ENCODE results near the gene APOBR.
"Not testable (repeated sequence)": the region's sequence is repeated elsewhere in the genome, so short reads cannot be mapped to it uniquely, and the experiment has no call there.

The APOBR gene

GRCh38 chr16:28534542-28535373 lies 40.3 kb downstream of the APOBR start:
- H3K4me3 ChIP-seq (ENCODE audit: low read depth in 1 of 2, low read length in 2 of 2) = no peak overlapping the region
- peaks cover 0 to 17% of the 10 kb centered on the region in 2 donors for H3K4me1 ChIP-seq (ENCODE audit: control insufficient read depth in 1 of 2, insufficient read depth in 2 of 2, low read length in 2 of 2)
- peak overlapping the region; percentile 8 for H3K27ac ChIP-seq (ENCODE audit: low read length)
- H3K9me3 ChIP-seq (ENCODE audit: control insufficient read depth in 1 of 2, low read length in 2 of 2) = no peaks in the 10 kb centered on the region
- no peaks in the 10 kb centered on the region for H3K27me3 ChIP-seq (ENCODE audit: low read depth, low read length)
- H3K36me3 ChIP-seq (ENCODE audit: control insufficient read depth in 1 of 2, insufficient read depth in 2 of 2, low read length in 2 of 2) = peaks cover 0 to 12% of the 10 kb centered on the region in 2 donors

- peaks cover 0 to 17% of the 10 kb centered on the region in 2 donors for H3K4me1 ChIP-seq (ENCODE audit: control insufficient read depth in 1 of 2, insufficient read depth in 2 of 2, low read length in 2 of 2)
- peak overlapping the region; percentile 62 to 80 for H3K4me3 ChIP-seq (ENCODE audit: low read depth in 1 of 2, low read length in 2 of 2)
- H3K36me3 ChIP-seq (ENCODE audit: control insufficient read depth in 1 of 2, insufficient read depth in 2 of 2, low read length in 2 of 2) = peaks cover 0 to 12% of the 10 kb centered on the region in 2 donors
- no peaks in the 10 kb centered on the region for H3K27me3 ChIP-seq (ENCODE audit: low read depth, low read length)
- H3K9me3 ChIP-seq (ENCODE audit: control insufficient read depth in 1 of 2, low read length in 2 of 2) = no peaks in the 10 kb centered on the region
- no peak overlapping the region for H3K27ac ChIP-seq (ENCODE audit: low read length)
Measured at GRCh38 chr16:28537076-28537475, 42.6 kb downstream of the APOBR start.

- H3K4me1 ChIP-seq (ENCODE audit: control insufficient read depth in 1 of 2, insufficient read depth in 2 of 2, low read length in 2 of 2) = peaks cover 0 to 17% of the 10 kb centered on the region in 2 donors
- H3K27me3 ChIP-seq (ENCODE audit: low read depth, low read length) = no peaks in the 10 kb centered on the region
- no peaks in the 10 kb centered on the region for H3K9me3 ChIP-seq (ENCODE audit: control insufficient read depth in 1 of 2, low read length in 2 of 2)
- peak overlapping the region; percentile 83 for H3K27ac ChIP-seq (ENCODE audit: low read length)
- peaks cover 0 to 12% of the 10 kb centered on the region in 2 donors for H3K36me3 ChIP-seq (ENCODE audit: control insufficient read depth in 1 of 2, insufficient read depth in 2 of 2, low read length in 2 of 2)
- peak overlapping the region; percentile 62 to 80 for H3K4me3 ChIP-seq (ENCODE audit: low read depth in 1 of 2, low read length in 2 of 2)
Measured at GRCh38 chr16:28537964-28538732, 43.7 kb downstream of the APOBR start.

GRCh38 chr16:28538733-28539596 lies 44.5 kb downstream of the APOBR start, which contains the start of gene NUPR1:
Gene NUPR1, minus strand, starts transcription at chr16:28538974. Its CDS starts 67 bp downstream, at chr16:28538907.
- peaks cover 0 to 17% of the 10 kb centered on the region in 2 donors for H3K4me1 ChIP-seq (ENCODE audit: control insufficient read depth in 1 of 2, insufficient read depth in 2 of 2, low read length in 2 of 2)
- H3K27me3 ChIP-seq (ENCODE audit: low read depth, low read length) = no peaks in the 10 kb centered on the region
- peak within 1 kb of the TSS; percentile 62 to 80 for H3K4me3 ChIP-seq (ENCODE audit: low read depth in 1 of 2, low read length in 2 of 2)
- H3K36me3 ChIP-seq (ENCODE audit: control insufficient read depth in 1 of 2, insufficient read depth in 2 of 2, low read length in 2 of 2) = peaks cover 0 to 12% of the 10 kb centered on the region in 2 donors
- no peaks in the 10 kb centered on the region for H3K9me3 ChIP-seq (ENCODE audit: control insufficient read depth in 1 of 2, low read length in 2 of 2)
- peak within 1 kb of the TSS; percentile 83 for H3K27ac ChIP-seq (ENCODE audit: low read length)

GRCh38 chr16:28540346-28540745 lies 45.9 kb downstream of the APOBR start:
- no peak overlapping the region for H3K27ac ChIP-seq (ENCODE audit: low read length)
- H3K27me3 ChIP-seq (ENCODE audit: low read depth, low read length) = no peaks in the 10 kb centered on the region
- peaks cover 0 to 17% of the 10 kb centered on the region in 2 donors for H3K4me1 ChIP-seq (ENCODE audit: control insufficient read depth in 1 of 2, insufficient read depth in 2 of 2, low read length in 2 of 2)
- no peaks in the 10 kb centered on the region for H3K9me3 ChIP-seq (ENCODE audit: control insufficient read depth in 1 of 2, low read length in 2 of 2)
- no peaks in the 10 kb centered on the region for H3K36me3 ChIP-seq (ENCODE audit: control insufficient read depth in 1 of 2, insufficient read depth in 2 of 2, low read length in 2 of 2)
- no peak overlapping the region for H3K4me3 ChIP-seq (ENCODE audit: low read depth in 1 of 2, low read length in 2 of 2)

GRCh38 chr16:28542646-28543045 lies 48.2 kb downstream of the APOBR start:
- H3K9me3 ChIP-seq (ENCODE audit: control insufficient read depth in 1 of 2, low read length in 2 of 2) = no peaks in the 10 kb centered on the region
- H3K4me3 ChIP-seq (ENCODE audit: low read depth in 1 of 2, low read length in 2 of 2) = no peak overlapping the region
- peak overlapping the region; percentile 12 for H3K27ac ChIP-seq (ENCODE audit: low read length)
- peaks cover 0 to 5% of the 10 kb centered on the region in 2 donors for H3K4me1 ChIP-seq (ENCODE audit: control insufficient read depth in 1 of 2, insufficient read depth in 2 of 2, low read length in 2 of 2)
- no peaks in the 10 kb centered on the region for H3K27me3 ChIP-seq (ENCODE audit: low read depth, low read length)
- no peaks in the 10 kb centered on the region for H3K36me3 ChIP-seq (ENCODE audit: control insufficient read depth in 1 of 2, insufficient read depth in 2 of 2, low read length in 2 of 2)

- Histone ChIP-seq H3K27ac (ENCODE audit: low read length) (peak overlapping the region; percentile 12), H3K4me3 (ENCODE audit: low read depth in 1 of 2, low read length in 2 of 2) (no peak overlapping the region), H3K4me1 (ENCODE audit: control insufficient read depth in 1 of 2, insufficient read depth in 2 of 2, low read length in 2 of 2) (peaks cover 0 to under 1% of the 10 kb centered on the region in 2 donors), H3K9me3 (ENCODE audit: control insufficient read depth in 1 of 2, low read length in 2 of 2) (no peaks in the 10 kb centered on the region), H3K27me3 (ENCODE audit: low read depth, low read length) (no peaks in the 10 kb centered on the region), H3K36me3 (ENCODE audit: control insufficient read depth in 1 of 2, insufficient read depth in 2 of 2, low read length in 2 of 2) (no peaks in the 10 kb centered on the region)
Measured at GRCh38 chr16:28543072-28543471, 48.6 kb downstream of the APOBR start.

- Histone ChIP-seq H3K9me3 (ENCODE audit: control insufficient read depth in 1 of 2, low read length in 2 of 2) (no peaks in the 10 kb centered on the region), H3K27ac (ENCODE audit: low read length) (no peak overlapping the region), H3K36me3 (ENCODE audit: control insufficient read depth in 1 of 2, insufficient read depth in 2 of 2, low read length in 2 of 2) (no peaks in the 10 kb centered on the region), H3K4me1 (ENCODE audit: control insufficient read depth in 1 of 2, insufficient read depth in 2 of 2, low read length in 2 of 2) (no peaks in the 10 kb centered on the region), H3K4me3 (ENCODE audit: low read depth in 1 of 2, low read length in 2 of 2) (no peak overlapping the region), H3K27me3 (ENCODE audit: low read depth, low read length) (no peaks in the 10 kb centered on the region)
Measured at GRCh38 chr16:28544998-28545397, 50.6 kb downstream of the APOBR start.

- not testable (repeated sequence) for H3K27me3 ChIP-seq (ENCODE audit: low read depth, low read length); H3K36me3 ChIP-seq (ENCODE audit: control insufficient read depth in 1 of 2, insufficient read depth in 2 of 2, low read length in 2 of 2); H3K4me1 ChIP-seq (ENCODE audit: control insufficient read depth in 1 of 2, insufficient read depth in 2 of 2, low read length in 2 of 2); H3K9me3 ChIP-seq (ENCODE audit: control insufficient read depth in 1 of 2, low read length in 2 of 2); H3K27ac ChIP-seq (ENCODE audit: low read length); H3K4me3 ChIP-seq (ENCODE audit: low read depth in 1 of 2, low read length in 2 of 2)
Measured at GRCh38 chr16:28545964-28546363, 51.5 kb downstream of the APOBR start.

GRCh38 chr16:28546626-28547025 lies 52.2 kb downstream of the APOBR start:
- H3K27me3 ChIP-seq (ENCODE audit: low read depth, low read length) = no peaks in the 10 kb centered on the region
- no peaks in the 10 kb centered on the region for H3K4me1 ChIP-seq (ENCODE audit: control insufficient read depth in 1 of 2, insufficient read depth in 2 of 2, low read length in 2 of 2)
- no peaks in the 10 kb centered on the region for H3K9me3 ChIP-seq (ENCODE audit: control insufficient read depth in 1 of 2, low read length in 2 of 2)
- H3K4me3 ChIP-seq (ENCODE audit: low read depth in 1 of 2, low read length in 2 of 2) = no peak overlapping the region
- no peaks in the 10 kb centered on the region for H3K36me3 ChIP-seq (ENCODE audit: control insufficient read depth in 1 of 2, insufficient read depth in 2 of 2, low read length in 2 of 2)
- H3K27ac ChIP-seq (ENCODE audit: low read length) = no peak overlapping the region

Data from muscle layer of duodenum (tissue), 2 donors.